Vagina (tissue), 2 donors: ENCODE data around the gene IL18BP.

Experiments used
- POLR2A ChIP-seq, 2 donors: fragments of 450-650 bp; IDR thresholded peaks; one replicate each; pipeline ENCODE4 v1.6.1; 2017; ENCODE audit warnings: antibody characterized with exemption in 2 of 2, mild to moderate bottlenecking in 2 of 2, moderate library complexity in 2 of 2
- POLR2AphosphoS5 ChIP-seq, 2 donors: sonication (generic); formaldehyde crosslinking; IDR thresholded peaks; one replicate each; pipeline ENCODE4 v1.9.0; 2017; ENCODE audit warnings: antibody characterized with exemption in 2 of 2, mild to moderate bottlenecking in 2 of 2, low read depth in 1 of 2; ENCODE audit not compliant: insufficient read depth in 1 of 2

DNA sequence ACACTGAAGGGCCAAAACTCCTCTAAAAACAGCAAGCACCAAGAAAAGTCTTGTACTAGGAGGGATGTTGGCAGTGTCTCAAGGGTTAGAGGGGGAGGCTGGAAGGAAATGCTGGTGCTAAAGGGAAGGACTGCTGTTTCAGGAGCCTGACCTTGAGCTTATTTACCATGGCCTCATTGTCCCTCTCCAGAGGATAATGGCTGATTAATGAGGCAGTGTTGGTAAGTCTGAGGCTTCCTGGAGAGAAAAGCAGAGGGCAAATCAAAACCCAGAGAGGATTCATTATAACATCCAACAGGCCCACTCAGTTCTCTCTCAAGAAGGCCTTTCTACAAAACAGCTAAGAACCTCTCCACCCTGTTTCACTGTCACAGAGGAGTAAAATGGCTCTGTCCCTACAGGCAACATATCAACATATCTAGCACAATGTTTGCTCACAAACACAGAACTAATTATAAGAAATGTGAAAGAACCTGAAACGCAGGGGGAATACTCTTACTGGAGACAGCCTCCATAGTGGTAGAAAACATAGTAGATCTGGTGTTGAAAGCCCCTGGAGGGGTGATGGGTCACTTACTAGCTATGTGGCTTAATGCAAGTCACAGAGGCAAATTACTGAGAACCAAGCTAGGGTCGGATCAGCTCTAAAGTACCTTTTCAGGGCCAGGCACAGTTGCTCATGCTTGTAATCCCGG lies 50.2 kb downstream of the IL18BP start:
- TF ChIP-seq POLR2A (IDR thresholded peaks at IDR 0.05), result no peak
- TF ChIP-seq POLR2AphosphoS5 (IDR thresholded peaks at IDR 0.05; ENCODE audit: insufficient read depth in 1 of 2, low read depth in 1 of 2), result no peak
